Omental fat pad (tissue), 4 donors: ENCODE measurements around the gene CHRM2. TPM values are rescaled to one million over a fixed set of nuclear protein-coding genes. Genes with fewer than 3 reads are reported as not detected.

ENCODE experiments used
- ATAC-seq: fragments of 150-250 bp; one replicate; pipeline ENCODE4 v1.9.1; 2016; ENCODE audit warnings: mild to moderate bottlenecking, moderate library complexity; ENCODE audit not compliant: low FRiP score
- DNase-seq: peaks from one replicate; pipeline ENCODE4 v3.0.0-alpha.2; 2019; ENCODE audit warnings: low spot score
- CTCF ChIP-seq, 3 donors: fragments of 450-650 bp; IDR thresholded peaks; one replicate each; pipeline ENCODE4 v1.5.1; 2016 to 2017; ENCODE audit warnings: antibody characterized with exemption in 3 of 3, mild to moderate bottlenecking in 3 of 3, moderate library complexity in 2 of 3
- total RNA-seq, 4 donors: library from RNA; depleted of rRNA; stranded (reverse); fragments of >200 nt; gene quantifications; one replicate each; pipeline ENCODE4 v1.1.0, GENCODE V29; 2016

CHRM2 gene
- total RNA-seq, 4 donors from 2014 or later, result 0.09 to 0.47 TPM; not detected in 2

- DNase-seq (no peak), ATAC-seq (no peak)
- no peak for TF ChIP-seq CTCF (IDR thresholded peaks at IDR 0.05)
Measured at GRCh38 chr7:136877509-136877908, 9.1 kb downstream of the CHRM2 start.

GRCh38 chr7:136877990-136878389 is 9.5 kb downstream of the CHRM2 start:
- DNase-seq (no peak), ATAC-seq (no peak)
- no peak for TF ChIP-seq CTCF (IDR thresholded peaks at IDR 0.05)

GRCh38 chr7:136878878-136879277 is 10.4 kb downstream of the CHRM2 start:
- ATAC-seq, result no peak
- TF ChIP-seq CTCF (IDR thresholded peaks at IDR 0.05), result no peak
- DNase-seq, result no peak

- no peak for TF ChIP-seq CTCF (IDR thresholded peaks at IDR 0.05)
- DNase-seq (no peak), ATAC-seq (no peak)
Measured at GRCh38 chr7:136883046-136883445, 14.6 kb downstream of the CHRM2 start.

- no peak for ATAC-seq
- TF ChIP-seq CTCF (IDR thresholded peaks at IDR 0.05), result no peak
- DNase-seq, result no peak
Measured at GRCh38 chr7:136884492-136884891, 16.0 kb downstream of the CHRM2 start.

- no peak for DNase-seq
- TF ChIP-seq CTCF (IDR thresholded peaks at IDR 0.05), result no peak
- no peak for ATAC-seq
Measured at GRCh38 chr7:136887317-136887716, 18.9 kb downstream of the CHRM2 start.

- ATAC-seq, result no peak
- no peak for TF ChIP-seq CTCF (IDR thresholded peaks at IDR 0.05)
Measured at GRCh38 chr7:136890399-136890798, 21.9 kb downstream of the CHRM2 start.

More at GRCh38 chr7:136890399-136890798, 21.9 kb downstream of the CHRM2 start:
- DNase-seq, result no peak
